HG02759 (cell line): ENCODE measurements around the gene NOTCH4.
"Not testable (repeated sequence)": the region's sequence is repeated elsewhere in the genome, so short reads cannot be mapped to it uniquely, and the experiment has no call there.

Experiments
- ATAC-seq: cut with Tn5 transposase; IDR thresholded peaks from one replicate; pipeline ENCODE4 v1.9.1; 2021; ENCODE audit warnings: mild to moderate bottlenecking, moderate library complexity; ENCODE audit not compliant: unreplicated experiment

The NOTCH4 gene

DNA sequence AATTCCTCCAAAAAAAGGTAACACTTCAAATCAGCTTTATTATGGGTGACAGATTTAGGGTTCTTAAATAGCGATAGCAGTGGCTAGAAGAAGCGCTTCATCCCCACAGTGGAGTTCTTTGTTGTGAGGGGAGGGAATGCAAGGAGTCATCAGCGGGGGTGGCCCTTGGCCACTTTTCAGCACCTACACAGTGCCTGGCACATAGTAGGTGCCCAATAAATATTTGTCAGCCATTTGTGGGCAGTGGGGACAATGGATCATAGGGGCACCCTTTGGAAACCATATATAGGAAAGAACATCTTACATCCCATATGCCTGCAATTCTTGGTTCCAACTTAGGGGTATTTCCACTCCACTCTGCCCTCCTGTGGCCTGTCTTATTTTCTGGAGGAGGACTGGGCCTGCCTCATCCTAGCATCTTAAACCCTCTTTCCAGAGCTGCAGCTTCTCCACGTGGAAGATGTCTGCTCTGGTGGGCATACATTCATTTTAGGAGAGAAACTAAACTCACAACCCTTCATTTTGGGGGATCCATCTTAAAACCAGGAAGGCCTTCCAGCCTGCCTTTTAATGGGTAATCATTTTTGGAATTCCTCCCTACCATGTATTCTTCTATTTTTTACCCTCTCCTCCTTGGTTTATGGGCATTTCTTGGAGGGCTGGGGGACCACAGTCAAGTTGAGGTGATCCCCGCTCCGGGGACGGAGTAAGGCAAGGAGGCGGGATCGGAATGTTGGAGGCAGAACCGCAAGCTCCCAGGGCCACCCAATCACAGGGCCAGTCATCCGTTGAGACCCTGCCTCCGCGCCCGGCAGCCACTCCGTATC is 28.8 kb downstream of the NOTCH4 start:
- no peak for ATAC-seq

GRCh38 chr6:32194388-32194787 is 29.5 kb downstream of the NOTCH4 start:
- ATAC-seq, result no peak

DNA sequence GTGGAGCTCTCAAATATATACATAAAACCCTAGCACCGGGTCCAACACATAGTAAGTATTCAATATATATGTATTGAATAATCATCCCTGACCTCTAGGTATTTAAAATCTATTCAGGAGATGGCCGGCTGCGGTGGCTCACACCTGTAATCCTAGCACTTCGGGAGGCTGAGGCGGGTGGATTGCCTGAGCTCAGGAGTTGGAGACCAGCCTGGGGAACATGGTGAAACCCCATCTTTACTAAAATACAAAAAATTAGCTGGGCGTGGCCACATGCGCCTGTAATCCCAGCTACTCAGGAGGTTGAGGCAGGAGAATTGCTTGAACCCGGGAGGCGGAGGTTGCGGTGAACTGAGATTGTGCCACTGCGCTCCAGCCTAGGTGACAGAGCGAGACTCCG is 30.8 kb downstream of the NOTCH4 start:
- not testable (repeated sequence) for ATAC-seq

DNA sequence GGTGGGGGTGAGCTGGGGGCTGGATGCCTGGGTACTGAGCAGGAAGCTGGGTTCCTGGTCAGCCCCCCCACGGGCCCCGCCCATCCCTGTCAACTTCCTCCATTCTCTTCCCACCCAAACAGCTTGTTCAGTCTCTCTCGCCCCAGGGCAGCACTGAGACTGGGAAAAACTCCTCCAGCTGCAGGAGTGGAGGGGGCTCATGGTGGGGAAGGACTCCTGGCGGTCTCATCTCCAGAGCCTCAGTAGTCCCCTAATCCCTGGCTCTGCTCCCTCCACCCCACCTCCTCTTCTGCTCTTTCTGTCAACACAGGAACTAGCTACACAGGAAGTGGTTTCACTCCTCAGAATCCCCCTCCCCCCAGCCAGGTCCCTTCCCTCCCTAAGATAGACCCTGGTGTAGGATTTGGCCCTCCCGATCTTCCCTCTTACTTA is 31.2 kb downstream of the NOTCH4 start, which contains the start of gene GPSM3:
Gene GPSM3, minus strand, starts transcription at position 36 of the 432 bp plus-strand sequence. CDS start 130 bp downstream, outside the sequence.
- no peak for ATAC-seq

GRCh38 chr6:32191696-32192607 is 31.9 kb downstream of the NOTCH4 start:
- no peak for ATAC-seq

DNA sequence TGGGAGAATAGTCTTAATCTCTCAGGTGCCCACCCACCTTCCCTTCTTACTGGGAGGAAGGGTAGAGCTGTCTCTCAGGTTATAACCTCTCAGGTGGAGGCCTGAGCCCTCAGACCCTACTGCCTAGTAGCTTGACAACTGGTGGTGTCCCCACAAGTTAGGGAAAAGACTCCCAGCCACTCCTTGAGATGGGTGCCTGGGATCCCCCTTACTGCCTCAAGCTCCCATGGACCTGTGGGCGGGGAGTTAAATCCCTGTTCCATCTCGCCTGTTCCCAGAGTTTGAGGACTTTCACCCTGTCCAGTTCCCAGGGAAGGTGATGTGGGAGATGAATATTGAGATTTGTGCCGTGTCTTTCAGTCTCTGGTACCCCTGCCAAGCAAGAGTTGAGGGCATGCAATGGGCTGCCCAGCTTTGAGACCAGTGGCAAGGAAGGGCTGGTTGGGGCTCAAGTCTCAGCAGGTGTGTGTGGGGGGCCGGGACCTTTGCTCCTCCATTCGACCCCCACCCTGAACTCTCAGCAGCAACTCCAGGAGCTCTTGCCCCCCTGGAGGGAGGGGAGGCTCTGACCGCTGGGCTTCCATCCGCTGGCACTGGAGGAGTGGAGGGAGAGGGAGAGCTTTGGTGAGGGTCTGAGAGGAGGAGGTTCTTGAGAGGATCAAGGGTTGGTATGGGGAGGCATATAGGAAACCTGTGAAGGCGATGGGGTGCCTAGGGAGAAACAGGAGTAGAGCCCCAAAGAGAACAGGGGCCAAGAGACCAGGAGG is 32.8 kb downstream of the NOTCH4 start:
- no peak for ATAC-seq

GRCh38 chr6:32190054-32190851 is 33.6 kb downstream of the NOTCH4 start, which contains the start of gene PBX2:
Gene PBX2 (minus strand): TSS chr6:32190202. CDS start chr6:32189915, 287 bp downstream.
- ATAC-seq, result peak; percentile 68

GRCh38 chr6:32189742-32190053 is 34.2 kb downstream of the NOTCH4 start:
- ATAC-seq, result no peak

GRCh38 chr6:32189069-32189741 is 34.7 kb downstream of the NOTCH4 start:
- ATAC-seq, result no peak

- no peak for ATAC-seq
Measured at GRCh38 chr6:32188381-32189068, 35.3 kb downstream of the NOTCH4 start.

DNA sequence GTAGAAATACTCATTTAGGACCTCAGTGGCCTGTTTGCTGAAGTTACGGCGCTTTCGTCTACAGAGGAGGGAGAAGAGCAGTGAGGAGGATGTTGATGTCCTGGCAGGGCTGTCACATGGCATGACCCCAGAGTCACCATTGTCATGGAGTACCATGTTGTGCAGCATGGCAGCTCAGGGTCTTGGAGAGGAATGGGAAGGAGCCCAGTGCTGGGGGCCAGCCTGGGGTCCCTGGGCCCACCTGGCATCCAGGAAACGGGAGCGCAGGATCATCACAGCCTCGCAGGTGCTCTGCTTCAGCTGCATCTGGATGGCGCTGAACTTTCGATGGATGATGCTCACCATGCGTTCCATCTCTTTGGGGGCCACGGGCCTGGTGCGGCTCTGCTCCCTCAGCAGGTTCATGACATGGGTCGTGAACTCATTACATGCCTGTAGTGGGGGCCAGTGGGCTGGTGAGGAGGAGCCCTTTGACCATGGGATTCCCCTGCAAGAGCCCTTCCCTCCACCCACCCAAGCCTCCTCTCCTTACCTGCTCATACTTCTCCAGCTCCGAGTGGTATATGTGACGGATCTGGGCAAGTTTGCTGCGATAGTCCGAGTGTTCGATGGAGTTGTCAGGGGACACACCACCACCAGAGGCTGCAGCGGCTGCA is 36.0 kb downstream of the NOTCH4 start:
- not testable (repeated sequence) for ATAC-seq

- ATAC-seq, result no peak
Measured at GRCh38 chr6:32187009-32187709, 36.7 kb downstream of the NOTCH4 start.

- not testable (repeated sequence) for ATAC-seq
Measured at GRCh38 chr6:32186151-32186840, 37.6 kb downstream of the NOTCH4 start.

DNA sequence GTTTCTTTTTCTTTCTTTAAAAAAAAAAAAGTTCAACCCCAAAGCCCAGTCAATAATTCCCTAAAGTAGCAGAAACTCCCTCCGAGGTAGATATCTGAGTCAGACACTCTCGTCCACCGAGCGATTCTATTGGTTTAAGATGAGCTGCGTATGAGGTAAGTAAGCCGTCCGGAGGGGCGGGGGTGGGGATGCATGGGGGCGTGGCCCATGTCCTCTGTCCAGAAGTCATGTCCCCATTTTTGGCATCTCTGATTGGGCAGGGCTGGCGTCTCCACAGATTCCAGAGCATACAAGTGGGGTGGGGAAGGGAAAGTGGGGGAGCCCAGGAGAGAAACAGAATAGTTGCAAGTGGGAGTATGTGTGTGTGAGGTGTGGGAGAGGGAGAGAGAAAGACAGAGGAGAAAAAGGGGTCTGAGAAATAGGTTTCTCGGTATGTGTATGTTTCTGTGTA is 38.2 kb downstream of the NOTCH4 start:
- ATAC-seq, result not testable (repeated sequence)

GRCh38 chr6:32184084-32184640 is 39.7 kb downstream of the NOTCH4 start, which contains the start of gene AGER:
Gene AGER (minus strand): TSS chr6:32184253. CDS start chr6:32184222, 31 bp downstream.
- no peak for ATAC-seq

DNA sequence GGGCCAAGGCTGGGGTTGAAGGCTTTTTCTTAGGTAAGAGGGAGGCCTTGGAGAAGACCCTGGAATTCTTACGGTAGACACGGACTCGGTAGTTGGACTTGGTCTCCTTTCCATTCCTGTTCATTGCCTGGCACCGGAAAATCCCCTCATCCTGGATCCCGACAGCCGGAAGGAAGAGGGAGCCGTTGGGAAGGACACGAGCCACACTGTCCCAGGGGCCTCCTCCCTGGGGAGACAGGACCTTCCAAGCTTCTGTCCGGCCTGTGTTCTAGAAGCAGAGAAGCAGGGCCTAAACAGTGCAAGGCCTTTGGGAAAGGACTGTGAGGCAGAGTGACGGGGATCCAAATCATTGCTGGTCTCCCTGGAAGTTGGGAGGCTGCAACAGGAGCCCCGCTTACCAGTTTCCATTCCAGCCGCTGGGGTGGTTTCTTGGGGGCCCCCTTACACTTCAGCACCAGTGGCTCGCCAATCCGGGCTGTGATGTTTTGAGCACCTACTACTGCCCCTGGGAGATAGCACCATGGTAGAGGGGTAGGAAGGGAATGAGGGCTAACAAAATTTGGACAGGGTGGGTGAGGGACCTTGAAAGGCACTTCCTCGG is 40.3 kb downstream of the NOTCH4 start:
- no peak for ATAC-seq
